SK-N-SH (cell line): ENCODE results near the gene CDH13. TPM values are rescaled to one million over a fixed set of nuclear protein-coding genes. Genes with fewer than 3 reads are reported as not detected.

Experiments used
- CTCF ChIA-PET: fragments of 300-600, 350-600 bp; formaldehyde crosslinking; extraction: SDS; loops from one replicate; lab custom pipeline; 2021; lab: Yijun Ruan, JAX
- POLR2A ChIA-PET: fragments of 350-600 bp; sonication (Branson Sonifier 250); formaldehyde crosslinking; extraction: SDS; loops from one replicate; lab custom pipeline; 2020; ENCODE audit warnings: antibody characterized with exemption, inconsistent platforms; lab: Yijun Ruan, JAX
- DNase-seq: peaks from one replicate; pipeline ENCODE4 v3.0.0; 2012
- H2AFZ ChIP-seq: fragments of 200-600 bp; sonication (generic); 2 replicates; pipeline ENCODE4 v1.8.1; 2016; ENCODE audit warnings: antibody characterized with exemption, mild to moderate bottlenecking, low read depth
- H3F3A ChIP-seq: fragments of 200-600 bp; sonication (generic); replicated peaks from 2 replicates; pipeline ENCODE3; 2016; ENCODE audit warnings: antibody characterized with exemption, mild to moderate bottlenecking; ENCODE audit not compliant: insufficient read depth
- H3K27ac ChIP-seq, 2 experiments: fragments of 200-500 bp in 1 of 2; fragments of 200-600 bp in 1 of 2; sonication (Bioruptor generic) in 1 of 2; sonication (generic), shearing (Covaris generic) in 1 of 2; 2 replicates each; pipeline versions ENCODE4 v1.5.1 to v1.6.1; 2014 to 2016; ENCODE audit warnings: low read depth in 2 of 2, inconsistent platforms in 1 of 2, low read length in 1 of 2, mild to moderate bottlenecking in 1 of 2, mixed read lengths in 1 of 2
- H3K27me3 ChIP-seq: fragments of 200-600 bp; sonication (generic), shearing (Covaris generic); 2 replicates; pipeline ENCODE4 v1.6.1; 2016; ENCODE audit warnings: mixed run types; ENCODE audit not compliant: insufficient read depth
- H3K36me3 ChIP-seq, 2 experiments: fragments of 200-500 bp in 1 of 2; fragments of 200-600 bp in 1 of 2; sonication (Bioruptor generic) in 1 of 2; sonication (generic) in 1 of 2; replicated peaks in 1 of 2; 2 replicates each; pipeline versions ENCODE3 to v1.5.1; 2014 to 2016; ENCODE audit warnings: low read length in 1 of 2, mild to moderate bottlenecking in 1 of 2; ENCODE audit not compliant: insufficient read depth in 2 of 2, control insufficient read depth in 1 of 2
- H3K4me1 ChIP-seq, 2 experiments: fragments of 200-500 bp in 1 of 2; fragments of 200-600 bp in 1 of 2; sonication (Bioruptor generic) in 1 of 2; sonication (generic), shearing (Covaris generic) in 1 of 2; 2 replicates each; pipeline versions ENCODE4 v1.5.1 to v1.6.1; 2014 to 2016; ENCODE audit warnings: low read depth in 1 of 2, low read length in 1 of 2, mixed run types in 1 of 2; ENCODE audit not compliant: insufficient read depth in 2 of 2, control insufficient read depth in 1 of 2
- H3K4me2 ChIP-seq: fragments of 200-600 bp; sonication (generic), shearing (Covaris generic); 2 replicates; pipeline ENCODE4 v1.6.1; 2017; ENCODE audit warnings: mixed run types
- H3K4me3 ChIP-seq, 2 experiments: fragments of 200-500 bp in 1 of 2; fragments of 200-600 bp in 1 of 2; sonication (Bioruptor generic) in 1 of 2; sonication (generic), shearing (Covaris generic) in 1 of 2; 2 replicates each; pipeline versions ENCODE4 v1.5.1 to v1.8.1; 2014 to 2016; ENCODE audit warnings: low read depth in 2 of 2, inconsistent platforms in 1 of 2, low read length in 1 of 2, mild to moderate bottlenecking in 1 of 2, mixed read lengths in 1 of 2, moderate library complexity in 1 of 2
- H3K79me2 ChIP-seq: fragments of 200-600 bp; sonication (generic); 2 replicates; pipeline ENCODE4 v1.8.1; 2017; ENCODE audit warnings: mild to moderate bottlenecking; ENCODE audit not compliant: insufficient read depth
- H3K9ac ChIP-seq: fragments of 200-600 bp; sonication (generic); 2 replicates; pipeline ENCODE4 v1.6.1; 2017; ENCODE audit warnings: mixed run types
- H3K9me2 ChIP-seq: fragments of 200-600 bp; sonication (generic); 2 replicates; pipeline ENCODE4 v1.6.1; 2017; ENCODE audit warnings: mixed run types
- H3K9me3 ChIP-seq: fragments of 200-600 bp; sonication (generic); 2 replicates; pipeline ENCODE4 v1.6.1; 2017; ENCODE audit warnings: mixed run types, mild to moderate bottlenecking, moderate library complexity
- H4K20me1 ChIP-seq: fragments of 200-600 bp; sonication (generic); 2 replicates; pipeline ENCODE4 v1.6.1; 2017; ENCODE audit warnings: mild to moderate bottlenecking, mixed run types; ENCODE audit not compliant: insufficient read depth
- GATA2 ChIP-seq: sonication (generic); formaldehyde crosslinking; IDR thresholded peaks from 2 replicates; pipeline ENCODE4 v1.5.0; 2020; ENCODE audit warnings: mild to moderate bottlenecking, missing genetic modification reagents
- NFIC ChIP-seq: IDR thresholded peaks from 2 replicates; pipeline ENCODE4 v1.4.0; 2012; ENCODE audit warnings: borderline replicate concordance
- RCOR1 ChIP-seq: fragments of 150-350 bp; IDR thresholded peaks from 2 replicates; pipeline ENCODE4 v1.6.1; 2017; ENCODE audit warnings: antibody characterized with exemption, low read length
- RXRA ChIP-seq: IDR thresholded peaks from 2 replicates; pipeline ENCODE4 v1.4.0; 2012; ENCODE audit warnings: low read depth, mild to moderate bottlenecking, borderline replicate concordance
- SIN3A ChIP-seq: IDR thresholded peaks from 2 replicates; pipeline ENCODE4 v1.6.1; 2012; ENCODE audit warnings: low read depth, mild to moderate bottlenecking, low read length, moderate library complexity, borderline replicate concordance
- SMC3 ChIP-seq: IDR thresholded peaks from 2 replicates; pipeline ENCODE4 v1.6.1; 2012; ENCODE audit warnings: low read depth, low read length, improper control_type of control experiment
- TAF1 ChIP-seq: IDR thresholded peaks from 2 replicates; pipeline ENCODE4 v1.6.1; 2012; ENCODE audit warnings: low read depth, mild to moderate bottlenecking, low read length, moderate library complexity, borderline replicate concordance
- WGBS: methylation state at CpG from one replicate; pipeline ENCODE4 v1.1.6; 2017; ENCODE audit warnings: low lambda C conversion rate; 5-methylcytosine and 5-hydroxymethylcytosine counted together
- polyA plus RNA-seq, 3 experiments: library from polyadenylated mRNA; depleted of rRNA; stranded (reverse); fragments of >200 nt; gene quantifications; 2 replicates each; pipeline ENCODE4 v1.2.3, GENCODE V29; 2012
- TF ChIP-seq, protein P1 (sequence below): fragments of 200-600 bp; sonication (generic); IDR thresholded peaks from 2 replicates; pipeline ENCODE4 v1.6.1; 2017; ENCODE audit warnings: antibody characterized with exemption, mild to moderate bottlenecking, moderate library complexity
- TF ChIP-seq, protein P2 (sequence below): fragments of 150-350 bp; IDR thresholded peaks from 2 replicates; pipeline ENCODE4 v1.6.1; 2017; ENCODE audit warnings: antibody characterized with exemption, low read length, low read depth, borderline replicate concordance
- TF ChIP-seq, protein P3 (sequence below): IDR thresholded peaks from 2 replicates; pipeline ENCODE4 v1.4.0; 2012; ENCODE audit warnings: low read depth, borderline replicate concordance
- TF ChIP-seq, protein P4 (sequence below): IDR thresholded peaks from 2 replicates; pipeline ENCODE4 v1.4.0; 2012; ENCODE audit warnings: low read depth
- TF ChIP-seq, protein P5 (sequence below): IDR thresholded peaks from 2 replicates; pipeline ENCODE4; 2012

CDH13 gene
- polyA plus RNA-seq, 1 of the 3 experiments (the other 2 are of a cell fraction): 93.0 TPM

DNA sequence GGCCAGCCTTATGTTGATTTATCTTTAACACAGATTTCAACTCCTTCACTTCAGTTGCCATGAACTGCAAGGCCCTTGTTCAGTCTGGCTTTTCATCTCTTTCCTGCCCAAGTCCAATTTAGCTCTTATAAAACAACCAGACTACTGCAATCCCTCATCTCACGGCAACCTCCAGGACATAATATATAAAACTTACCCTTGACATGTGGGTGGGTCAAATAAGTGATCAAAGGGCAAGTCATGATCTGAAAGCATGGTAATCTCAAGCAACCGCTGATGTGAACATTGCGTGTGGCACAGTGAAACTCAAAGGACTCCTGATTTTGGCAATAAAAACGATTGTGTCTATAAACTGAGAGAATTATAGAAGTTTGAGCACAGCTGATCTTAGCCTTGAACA, 364.6 kb downstream of the CDH13 start (continued):
- TF ChIP-seq, protein P1, sequence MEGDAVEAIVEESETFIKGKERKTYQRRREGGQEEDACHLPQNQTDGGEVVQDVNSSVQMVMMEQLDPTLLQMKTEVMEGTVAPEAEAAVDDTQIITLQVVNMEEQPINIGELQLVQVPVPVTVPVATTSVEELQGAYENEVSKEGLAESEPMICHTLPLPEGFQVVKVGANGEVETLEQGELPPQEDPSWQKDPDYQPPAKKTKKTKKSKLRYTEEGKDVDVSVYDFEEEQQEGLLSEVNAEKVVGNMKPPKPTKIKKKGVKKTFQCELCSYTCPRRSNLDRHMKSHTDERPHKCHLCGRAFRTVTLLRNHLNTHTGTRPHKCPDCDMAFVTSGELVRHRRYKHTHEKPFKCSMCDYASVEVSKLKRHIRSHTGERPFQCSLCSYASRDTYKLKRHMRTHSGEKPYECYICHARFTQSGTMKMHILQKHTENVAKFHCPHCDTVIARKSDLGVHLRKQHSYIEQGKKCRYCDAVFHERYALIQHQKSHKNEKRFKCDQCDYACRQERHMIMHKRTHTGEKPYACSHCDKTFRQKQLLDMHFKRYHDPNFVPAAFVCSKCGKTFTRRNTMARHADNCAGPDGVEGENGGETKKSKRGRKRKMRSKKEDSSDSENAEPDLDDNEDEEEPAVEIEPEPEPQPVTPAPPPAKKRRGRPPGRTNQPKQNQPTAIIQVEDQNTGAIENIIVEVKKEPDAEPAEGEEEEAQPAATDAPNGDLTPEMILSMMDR: no peak
- TF ChIP-seq, protein P2, sequence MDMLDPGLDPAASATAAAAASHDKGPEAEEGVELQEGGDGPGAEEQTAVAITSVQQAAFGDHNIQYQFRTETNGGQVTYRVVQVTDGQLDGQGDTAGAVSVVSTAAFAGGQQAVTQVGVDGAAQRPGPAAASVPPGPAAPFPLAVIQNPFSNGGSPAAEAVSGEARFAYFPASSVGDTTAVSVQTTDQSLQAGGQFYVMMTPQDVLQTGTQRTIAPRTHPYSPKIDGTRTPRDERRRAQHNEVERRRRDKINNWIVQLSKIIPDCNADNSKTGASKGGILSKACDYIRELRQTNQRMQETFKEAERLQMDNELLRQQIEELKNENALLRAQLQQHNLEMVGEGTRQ: no peak

DNA sequence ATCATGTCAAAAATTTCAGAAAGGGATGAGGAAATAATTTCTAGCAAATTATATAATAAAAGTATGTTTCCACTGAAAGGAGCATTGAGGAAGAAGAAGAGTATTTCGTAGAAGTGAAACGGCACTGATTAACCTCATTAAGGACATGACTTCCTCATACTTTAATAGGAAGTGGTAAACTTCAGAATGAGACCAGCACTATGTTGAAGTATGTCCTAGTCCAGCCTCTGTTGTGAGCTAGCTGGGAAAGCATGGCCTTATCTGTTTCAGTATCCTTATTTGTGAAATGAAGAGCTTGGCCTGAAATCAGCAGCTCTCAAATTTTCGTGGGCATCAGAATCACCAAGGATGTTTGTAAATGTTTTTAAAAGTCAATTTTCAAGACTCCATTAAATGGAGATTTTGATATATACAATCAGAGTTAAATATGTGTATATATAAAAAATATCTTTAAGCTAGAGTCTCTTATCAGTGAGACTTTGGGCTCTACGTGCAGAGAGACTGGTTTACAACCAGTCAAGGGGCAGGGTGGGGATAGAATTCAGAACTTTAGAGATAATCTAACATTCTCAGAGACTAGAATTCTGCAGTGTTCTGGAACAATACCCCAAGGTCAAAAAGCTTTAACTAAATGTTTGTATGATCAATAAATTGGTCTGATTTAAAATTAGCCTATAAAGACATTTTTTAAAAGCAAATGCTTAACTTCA, 365.4 kb downstream of the CDH13 start:
- no peak for TF ChIP-seq RCOR1
- no peak for TF ChIP-seq RXRA
- TF ChIP-seq TAF1: no peak
- TF ChIP-seq GATA2 (CRISPR knock-in tag): no peak
- TF ChIP-seq, protein P3, sequence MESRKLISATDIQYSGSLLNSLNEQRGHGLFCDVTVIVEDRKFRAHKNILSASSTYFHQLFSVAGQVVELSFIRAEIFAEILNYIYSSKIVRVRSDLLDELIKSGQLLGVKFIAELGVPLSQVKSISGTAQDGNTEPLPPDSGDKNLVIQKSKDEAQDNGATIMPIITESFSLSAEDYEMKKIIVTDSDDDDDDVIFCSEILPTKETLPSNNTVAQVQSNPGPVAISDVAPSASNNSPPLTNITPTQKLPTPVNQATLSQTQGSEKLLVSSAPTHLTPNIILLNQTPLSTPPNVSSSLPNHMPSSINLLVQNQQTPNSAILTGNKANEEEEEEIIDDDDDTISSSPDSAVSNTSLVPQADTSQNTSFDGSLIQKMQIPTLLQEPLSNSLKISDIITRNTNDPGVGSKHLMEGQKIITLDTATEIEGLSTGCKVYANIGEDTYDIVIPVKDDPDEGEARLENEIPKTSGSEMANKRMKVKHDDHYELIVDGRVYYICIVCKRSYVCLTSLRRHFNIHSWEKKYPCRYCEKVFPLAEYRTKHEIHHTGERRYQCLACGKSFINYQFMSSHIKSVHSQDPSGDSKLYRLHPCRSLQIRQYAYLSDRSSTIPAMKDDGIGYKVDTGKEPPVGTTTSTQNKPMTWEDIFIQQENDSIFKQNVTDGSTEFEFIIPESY: no peak
- TF ChIP-seq, all 33 proteins: peak for 0
- CTCF ChIA-PET: interaction anchor here (0.6 to 1.6 kb wide), 2 partner anchors 11 to 311 kb away, joined by 3 to 4 read pairs; no protein-coding TSS in a partner anchor
- H4K20me1 ChIP-seq: no peaks in the 10 kb centered on the region
- WGBS: 39% methylated on average over 4 of the region's 4 CpGs
- POLR2A ChIA-PET: no interaction called here
- no peaks in the 10 kb centered on the region for H3K27me3 ChIP-seq
- H3K27ac ChIP-seq: no peak overlapping the region
- no peaks in the 10 kb centered on the region for H3K9me3 ChIP-seq
- H3K4me1 ChIP-seq: peaks cover 0 to 3% of the 10 kb centered on the region in 2 experiments; a peak in 1 of 4 replicates
- H3K79me2 ChIP-seq: no peaks in the 10 kb centered on the region; the same call in 1 of the 2 replicates
- no peak for DNase-seq
- H3K9ac ChIP-seq: no peak overlapping the region
- H3K9me2 ChIP-seq: no peaks in the 10 kb centered on the region
- H3K36me3 ChIP-seq: no peaks in the 10 kb centered on the region
- H3F3A ChIP-seq: peaks cover 19% of the 10 kb centered on the region
- H2AFZ ChIP-seq: no peak overlapping the region
- no peak overlapping the region for H3K4me2 ChIP-seq
- H3K4me3 ChIP-seq: no peak overlapping the region

DNA sequence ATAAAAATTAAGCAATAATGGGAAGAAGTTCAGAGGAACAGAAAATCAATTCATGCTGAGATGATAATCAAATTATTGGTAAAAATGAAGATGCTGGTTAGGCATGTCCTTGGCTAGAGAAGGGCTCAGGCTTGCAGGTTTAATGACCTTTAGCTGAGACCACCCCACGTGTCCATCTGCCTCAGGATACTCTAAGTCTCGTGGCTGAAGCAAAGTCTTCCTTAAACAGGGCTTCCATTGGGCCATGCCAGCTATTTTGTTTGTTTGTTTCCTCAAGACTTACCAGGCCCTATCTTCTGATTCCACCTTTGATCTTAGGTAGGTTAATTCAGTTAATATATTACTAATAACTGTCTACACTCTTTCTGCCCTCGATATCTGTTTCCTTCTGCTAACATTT, 366.0 kb downstream of the CDH13 start:
- H3K79me2 ChIP-seq: no peaks in the 10 kb centered on the region; the same call in 1 of the 2 replicates
- H3F3A ChIP-seq: peaks cover 19% of the 10 kb centered on the region
- H3K9me3 ChIP-seq: no peaks in the 10 kb centered on the region
- H3K27me3 ChIP-seq: no peaks in the 10 kb centered on the region
- no peak overlapping the region for H3K4me2 ChIP-seq
- POLR2A ChIA-PET: no interaction called here
- no peak overlapping the region for H3K9ac ChIP-seq
- DNase-seq: no peak
- no peaks in the 10 kb centered on the region for H4K20me1 ChIP-seq
- no peaks in the 10 kb centered on the region for H3K36me3 ChIP-seq
- H3K4me1 ChIP-seq: peaks cover 0 to 3% of the 10 kb centered on the region in 2 experiments; a peak in 1 of 4 replicates
- no peak overlapping the region for H3K4me3 ChIP-seq
- H3K9me2 ChIP-seq: no peaks in the 10 kb centered on the region
- CTCF ChIA-PET: interaction anchor here (1.6 kb wide), 1 partner anchor 11 kb away, joined by 4 read pairs; no protein-coding TSS in a partner anchor
- no peak overlapping the region for H2AFZ ChIP-seq
- 14% methylated on average over 3 of the region's 3 CpGs for WGBS
- no peak overlapping the region for H3K27ac ChIP-seq
- TF ChIP-seq, protein P4, sequence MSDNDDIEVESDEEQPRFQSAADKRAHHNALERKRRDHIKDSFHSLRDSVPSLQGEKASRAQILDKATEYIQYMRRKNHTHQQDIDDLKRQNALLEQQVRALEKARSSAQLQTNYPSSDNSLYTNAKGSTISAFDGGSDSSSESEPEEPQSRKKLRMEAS: no peak
- no peak for TF ChIP-seq SMC3
- no peak for TF ChIP-seq SIN3A
- TF ChIP-seq, protein P1: no peak
- TF ChIP-seq, protein P5, sequence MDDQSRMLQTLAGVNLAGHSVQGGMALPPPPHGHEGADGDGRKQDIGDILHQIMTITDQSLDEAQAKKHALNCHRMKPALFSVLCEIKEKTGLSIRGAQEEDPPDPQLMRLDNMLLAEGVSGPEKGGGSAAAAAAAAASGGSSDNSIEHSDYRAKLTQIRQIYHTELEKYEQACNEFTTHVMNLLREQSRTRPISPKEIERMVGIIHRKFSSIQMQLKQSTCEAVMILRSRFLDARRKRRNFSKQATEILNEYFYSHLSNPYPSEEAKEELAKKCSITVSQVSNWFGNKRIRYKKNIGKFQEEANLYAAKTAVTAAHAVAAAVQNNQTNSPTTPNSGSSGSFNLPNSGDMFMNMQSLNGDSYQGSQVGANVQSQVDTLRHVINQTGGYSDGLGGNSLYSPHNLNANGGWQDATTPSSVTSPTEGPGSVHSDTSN: no peak
- TF ChIP-seq NFIC: no peak
